ENCODE measurements around the gene COBL.

The COBL gene

DNA sequence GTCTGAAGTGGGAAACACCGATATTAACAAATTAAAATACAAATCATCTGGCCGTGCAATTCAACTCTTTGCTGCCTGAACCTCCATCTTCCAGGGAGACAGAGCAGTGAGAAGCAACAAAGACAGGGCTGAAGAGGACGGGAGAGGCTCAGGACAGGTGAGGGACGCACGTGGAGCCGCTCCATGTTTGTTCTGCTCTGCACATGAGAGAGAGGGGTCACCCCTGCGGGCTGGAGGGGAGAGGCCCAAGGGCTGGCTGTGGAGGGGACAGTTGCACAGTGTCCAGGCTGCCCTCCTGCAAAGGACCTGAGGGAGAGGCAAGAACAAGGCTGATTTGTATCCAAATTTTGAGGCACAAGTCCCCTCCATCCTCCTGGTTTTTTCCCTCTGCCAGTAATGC lies 41.7 kb downstream of the COBL start:
- no peak for DNase-seq

DNA sequence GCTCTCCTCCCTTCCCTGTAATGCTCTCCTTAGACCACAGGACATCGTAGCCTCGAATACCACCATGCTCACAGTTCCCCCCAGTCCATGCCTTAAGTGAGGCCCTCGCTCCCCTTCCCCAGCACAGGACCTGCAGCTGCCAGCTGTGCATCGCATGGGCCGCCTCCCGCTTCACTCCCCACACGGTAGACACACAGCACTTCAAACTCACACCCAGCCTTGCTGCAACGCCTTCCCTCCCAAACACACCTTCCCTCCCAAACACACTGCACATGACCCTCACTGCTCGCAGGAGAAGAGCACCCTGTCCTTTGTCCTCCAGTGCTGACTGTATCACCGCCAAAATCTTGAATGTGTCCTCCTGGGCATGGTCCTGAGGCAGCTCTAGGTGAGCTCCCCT lies 42.6 kb downstream of the COBL start:
- DNase-seq: no peak

DNA sequence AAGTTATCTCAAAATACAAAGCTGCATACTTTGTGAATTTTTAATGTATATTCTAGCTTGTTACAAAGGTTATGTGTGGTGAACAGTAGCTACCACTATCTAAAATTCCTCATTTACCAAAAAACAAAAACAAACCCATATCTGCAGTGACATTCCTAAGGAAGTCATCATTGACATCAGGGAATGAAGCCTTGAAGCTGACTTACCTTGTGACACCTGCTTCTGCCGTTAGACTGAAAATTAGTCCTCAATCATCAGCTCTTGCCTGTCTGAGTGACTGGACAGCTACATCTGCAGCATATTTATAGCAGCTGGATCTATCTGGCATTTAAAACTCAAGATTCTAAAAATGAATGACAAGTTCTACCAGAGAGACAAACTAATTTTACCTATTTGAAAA lies 43.2 kb downstream of the COBL start:
- DNase-seq: no peak

DNA sequence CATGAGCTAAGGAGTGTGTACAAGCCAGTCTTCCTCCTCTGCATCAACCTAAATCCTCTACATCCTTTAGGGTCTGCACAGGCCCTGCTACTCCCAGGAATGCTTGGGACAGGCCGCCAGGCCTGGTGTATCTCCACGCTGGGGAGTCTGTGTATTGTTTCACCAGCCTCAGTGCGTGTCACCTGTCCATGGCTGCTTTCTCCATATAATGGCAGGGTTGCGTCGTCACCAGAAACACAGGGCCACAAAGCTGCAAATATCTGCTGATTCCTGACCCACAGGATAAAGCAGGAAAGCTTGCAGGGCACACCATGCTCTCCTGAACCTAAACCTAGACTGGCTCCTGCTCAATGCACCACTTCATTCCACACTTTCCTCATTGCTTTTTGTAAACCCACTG lies 45.6 kb downstream of the COBL start:
- DNase-seq: no peak

DNA sequence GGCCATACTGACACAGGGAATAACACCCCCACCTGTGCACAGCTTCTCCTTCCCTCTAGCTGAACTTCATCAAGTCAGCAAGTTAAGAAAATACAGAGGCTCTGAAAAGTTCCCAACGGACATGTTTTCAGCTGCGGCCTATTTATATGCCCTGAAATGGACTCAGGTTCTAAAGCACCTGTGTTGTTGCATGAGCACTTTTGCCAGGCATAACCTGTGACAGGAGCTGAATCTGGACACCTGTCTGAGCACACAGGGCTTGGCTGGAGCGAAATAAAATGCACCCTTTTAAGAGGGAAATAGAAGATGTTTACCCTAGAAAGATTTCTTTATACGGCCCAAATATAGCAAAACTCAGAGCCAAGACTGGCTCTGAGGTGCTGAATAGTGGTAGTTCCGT lies 46.7 kb downstream of the COBL start:
- DNase-seq: no peak

DNA sequence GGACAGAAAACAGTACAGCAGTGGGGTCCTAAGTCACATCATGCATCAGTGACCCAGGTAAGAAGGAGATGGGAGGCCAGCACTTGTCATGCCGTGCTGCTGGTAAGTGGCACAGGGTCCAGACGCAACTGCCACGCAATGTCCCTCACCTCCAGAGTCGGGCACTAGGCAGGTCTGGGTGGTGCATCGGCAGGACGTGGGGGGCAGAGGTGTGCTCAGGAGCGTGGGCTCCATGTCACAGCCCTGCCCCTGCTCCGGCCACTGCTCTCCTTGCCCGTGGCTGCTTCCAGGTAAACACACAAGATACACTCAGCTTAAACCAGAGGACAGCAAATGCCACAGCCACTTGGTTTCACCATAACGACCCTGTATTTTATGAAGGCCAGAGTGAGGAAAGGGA lies 47.3 kb downstream of the COBL start:
- no peak for DNase-seq

DNA sequence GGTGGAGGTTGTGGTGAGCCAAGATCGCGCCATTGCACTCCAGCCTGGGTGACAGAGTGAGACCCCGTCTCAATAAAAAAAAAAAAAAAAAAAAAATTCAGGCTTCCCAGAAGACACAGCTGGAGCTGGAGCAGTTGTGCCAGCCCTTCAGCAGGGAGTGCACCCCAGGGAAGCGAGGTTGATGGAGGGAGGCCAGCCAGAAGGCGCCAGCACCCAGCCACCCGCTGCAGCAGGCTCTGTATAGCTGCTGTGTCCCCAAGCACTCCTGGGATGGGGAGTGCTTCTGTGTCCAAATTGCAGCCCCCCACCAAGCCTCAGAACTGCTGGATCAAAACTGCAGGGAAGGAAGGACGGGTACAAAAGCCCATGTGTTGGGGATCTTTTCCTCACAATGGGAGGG lies 47.8 kb downstream of the COBL start:
- DNase-seq: no peak

DNA sequence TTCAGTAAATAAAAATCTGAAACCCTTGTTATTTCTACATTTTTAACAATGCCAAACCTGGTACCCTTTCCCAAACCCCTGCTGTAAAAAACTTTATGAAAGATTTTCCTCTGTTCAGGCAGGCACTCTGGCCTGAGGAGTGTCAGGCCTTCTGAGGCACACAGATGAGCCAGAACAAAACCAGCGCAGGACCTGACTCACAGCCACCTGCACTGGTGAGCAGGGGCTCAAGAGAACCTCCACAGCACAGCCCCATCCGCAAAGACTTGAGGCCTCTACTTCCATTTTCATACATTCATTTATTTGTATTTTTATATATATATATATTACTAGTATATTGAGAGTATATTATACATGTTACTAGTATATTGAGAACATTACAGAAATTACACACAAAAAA lies 49.4 kb downstream of the COBL start:
- no peak for DNase-seq

DNA sequence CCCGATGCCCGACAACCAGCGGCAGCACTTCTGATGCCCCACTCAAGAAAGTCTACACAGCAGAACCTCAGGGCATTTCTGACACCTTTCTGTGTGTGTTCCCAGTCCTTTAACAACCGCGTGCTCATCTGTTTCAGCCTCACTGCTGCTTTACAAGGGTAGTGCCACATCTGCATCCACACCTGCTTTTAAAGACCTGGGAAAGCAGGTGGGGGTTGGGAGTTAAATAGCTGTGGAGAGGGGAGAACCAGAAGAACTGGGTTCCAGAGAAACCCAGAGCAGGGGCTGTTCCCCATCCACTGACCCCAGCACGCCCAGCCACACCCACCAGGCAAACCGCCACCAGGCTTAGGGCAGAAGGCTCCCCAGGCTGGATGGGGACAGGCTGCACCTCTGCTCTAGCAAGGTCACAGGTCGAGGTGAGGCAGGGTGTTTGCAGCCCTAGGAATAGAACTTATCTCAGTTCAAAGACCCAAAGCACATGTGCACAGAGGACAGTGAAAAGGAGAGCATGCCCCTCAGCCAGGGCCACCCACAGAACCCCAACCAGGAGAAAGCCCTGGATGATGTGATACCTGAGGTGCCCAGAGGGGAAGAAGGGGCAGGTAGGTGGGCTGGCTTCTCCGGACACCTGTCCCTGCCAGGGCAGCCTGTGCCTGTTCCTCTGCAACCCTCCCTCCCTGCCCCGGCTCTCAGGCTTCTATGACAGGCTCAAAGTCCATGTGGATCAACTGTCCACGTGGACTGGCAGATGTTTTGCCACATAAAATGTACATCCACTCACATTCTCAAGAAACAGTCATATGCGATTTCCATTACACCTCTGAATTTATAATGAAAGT lies 51.3 kb downstream of the COBL start:
- no peak for DNase-seq

DNA sequence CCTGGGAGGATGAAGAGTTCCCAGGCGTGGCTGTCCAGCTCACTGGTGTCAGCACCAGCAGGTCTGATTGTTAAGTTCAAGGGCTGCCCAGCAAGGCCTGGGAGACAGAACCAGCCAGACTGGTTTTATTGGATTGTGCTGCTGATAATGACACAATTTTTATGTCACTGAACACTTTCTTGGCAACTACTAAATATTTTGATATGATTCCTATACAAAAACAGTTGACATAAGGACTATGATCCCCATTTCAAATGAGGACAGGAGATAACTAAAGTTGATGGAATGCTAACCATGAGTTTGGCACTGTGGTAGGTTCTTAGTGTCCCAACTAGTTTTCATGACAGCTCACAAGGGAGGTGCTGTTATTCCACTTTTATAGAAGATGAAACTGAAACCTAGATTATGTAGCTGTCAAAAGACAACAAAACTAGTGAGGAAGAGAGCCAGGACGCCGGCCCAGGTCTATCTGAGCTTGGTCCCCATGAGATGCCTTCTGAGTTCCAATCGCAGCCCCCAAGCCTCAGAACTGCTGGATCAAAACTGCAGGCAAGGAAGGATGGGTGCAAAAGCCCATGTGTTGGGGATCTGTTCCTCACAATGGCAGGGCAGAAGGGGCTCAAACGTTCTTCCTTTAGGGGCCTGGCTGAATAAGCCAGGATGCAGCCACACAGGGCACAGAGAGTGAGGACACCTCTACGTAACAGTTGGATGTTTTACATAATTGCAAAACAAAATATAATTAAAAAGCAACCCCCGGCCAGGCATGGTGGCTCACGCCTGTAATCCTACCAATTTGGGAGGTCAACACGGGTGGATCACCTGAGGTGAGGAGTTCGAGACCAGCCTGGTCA lies 52.8 kb downstream of the COBL start:
- DNase-seq: peak; percentile 30

DNA sequence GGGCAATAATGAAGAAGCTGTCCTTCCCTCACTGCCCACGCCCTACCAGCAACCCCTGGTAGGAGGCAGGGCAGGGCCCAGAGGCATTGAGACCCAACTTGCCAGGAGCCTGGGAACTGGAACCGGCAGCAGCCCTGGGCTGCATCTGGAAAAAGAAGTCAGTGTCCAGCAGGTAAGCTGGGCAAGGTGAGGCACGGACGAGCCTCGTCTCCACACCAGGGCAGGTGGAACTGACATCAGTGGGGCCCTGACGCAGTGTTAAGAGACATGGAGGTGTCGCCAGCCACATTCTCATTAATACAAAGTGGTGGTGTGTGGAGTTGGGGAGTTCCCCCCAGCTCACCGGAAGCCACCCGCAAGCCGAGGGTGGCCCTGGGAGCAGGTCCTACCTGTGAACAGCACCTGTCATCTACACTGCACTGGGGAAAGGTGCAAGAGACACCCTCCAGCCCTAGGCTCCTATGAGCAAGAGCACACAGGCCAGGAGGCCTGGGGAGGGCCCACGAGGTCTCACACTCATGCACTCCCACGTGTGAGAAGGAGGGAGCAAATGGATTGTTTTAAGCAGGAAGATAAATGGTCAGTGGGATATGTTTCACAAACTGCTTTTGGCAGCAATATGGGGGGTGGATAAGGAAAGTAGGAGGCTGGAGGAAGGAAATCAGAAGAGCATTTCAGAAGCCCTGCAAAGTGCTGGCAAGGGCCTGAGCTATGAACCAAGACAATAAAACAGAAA lies 53.6 kb downstream of the COBL start:
- no peak for DNase-seq

DNA sequence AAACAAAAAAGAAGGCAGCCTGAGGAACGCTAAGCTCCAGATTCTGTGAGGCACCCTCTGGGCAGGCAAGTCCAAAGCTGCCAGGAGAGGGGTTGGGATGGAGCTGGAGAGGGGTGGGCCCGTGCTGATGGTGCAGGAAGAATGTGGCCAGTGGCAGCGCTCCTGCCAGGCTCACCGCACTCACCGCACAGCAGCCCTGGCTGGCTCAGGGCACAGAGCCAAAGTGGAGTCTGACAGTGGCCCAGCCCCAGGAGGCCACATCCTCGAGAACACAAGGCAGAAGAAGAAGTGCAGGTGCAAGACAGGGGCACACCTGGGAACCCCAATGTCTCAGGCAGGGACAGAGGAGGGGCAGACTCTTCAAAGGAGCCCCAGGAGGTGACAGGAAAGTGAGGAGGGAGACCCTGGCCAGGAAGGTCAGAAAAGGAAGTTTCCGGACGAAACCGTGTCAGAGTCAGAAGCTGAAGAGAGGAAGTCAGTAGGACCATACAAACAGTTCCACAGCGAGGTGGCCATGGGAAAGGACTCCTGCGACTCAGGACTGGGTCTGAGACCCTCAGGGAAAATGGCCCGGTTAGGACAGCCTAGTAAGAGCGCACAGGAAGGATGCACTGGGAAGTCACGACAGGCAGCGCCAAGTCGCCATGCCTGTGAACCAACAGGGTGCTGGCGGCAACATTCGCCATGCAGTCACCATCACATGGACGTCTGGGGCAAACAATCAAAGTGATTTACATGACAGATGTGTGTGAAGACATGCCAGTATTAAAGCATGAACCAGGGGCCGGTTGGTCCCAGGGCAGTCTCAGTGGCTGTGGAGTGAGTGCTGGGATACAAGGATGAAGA lies 54.4 kb downstream of the COBL start:
- DNase-seq: no peak

DNA sequence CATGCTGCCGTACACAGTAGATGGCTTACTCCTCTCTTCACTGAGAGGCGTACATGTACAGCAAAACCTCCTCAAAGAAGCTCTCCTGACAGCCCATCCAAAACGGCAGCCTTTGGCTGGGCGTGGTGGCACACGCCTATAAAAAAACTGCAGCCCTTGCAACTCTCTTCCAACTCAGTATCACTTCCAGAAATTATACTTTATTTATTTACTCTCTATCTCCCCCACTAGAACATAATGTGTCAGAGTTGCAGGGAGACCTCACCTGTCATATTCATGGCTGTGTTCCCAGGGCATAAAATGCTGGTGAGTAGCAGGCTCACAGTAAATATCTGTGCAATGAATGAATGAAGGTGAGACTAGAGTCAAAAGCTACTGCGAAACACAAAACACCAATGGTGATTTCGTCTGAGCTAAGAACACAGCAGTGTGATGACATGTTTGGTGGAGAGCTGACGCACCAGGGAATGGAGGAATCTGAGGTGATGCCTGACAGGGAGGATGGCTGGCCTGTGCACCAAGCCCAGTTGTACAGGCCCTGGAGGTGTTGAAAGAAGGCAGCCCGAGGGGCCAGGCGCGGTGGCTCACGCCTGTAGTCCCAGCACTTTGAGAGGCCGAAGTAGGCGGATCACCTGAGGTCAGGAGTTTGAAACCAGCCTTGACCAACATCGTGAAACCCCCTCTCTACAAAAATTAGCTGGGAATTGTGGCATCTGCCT lies 55.3 kb downstream of the COBL start:
- no peak for DNase-seq

DNA sequence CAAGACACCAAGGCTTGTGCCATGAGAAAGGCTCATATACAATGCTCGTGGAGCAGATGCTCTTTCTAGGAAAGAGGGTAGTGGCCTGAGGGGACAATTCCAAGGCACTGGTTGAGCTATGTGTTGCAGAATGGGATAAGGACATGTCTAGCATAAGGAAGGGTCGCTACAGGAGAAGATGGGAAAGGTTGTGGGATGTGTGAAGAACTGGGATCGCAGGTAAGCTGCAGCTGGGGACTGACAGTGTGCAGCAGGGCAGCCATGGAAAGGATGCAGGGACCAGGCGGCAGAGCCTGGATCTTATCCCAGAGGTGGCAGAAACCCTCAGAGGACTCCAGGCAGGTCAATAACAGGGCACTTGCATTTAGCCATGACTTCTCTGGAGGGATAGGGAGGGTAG lies 56.1 kb downstream of the COBL start:
- DNase-seq: no peak

DNA sequence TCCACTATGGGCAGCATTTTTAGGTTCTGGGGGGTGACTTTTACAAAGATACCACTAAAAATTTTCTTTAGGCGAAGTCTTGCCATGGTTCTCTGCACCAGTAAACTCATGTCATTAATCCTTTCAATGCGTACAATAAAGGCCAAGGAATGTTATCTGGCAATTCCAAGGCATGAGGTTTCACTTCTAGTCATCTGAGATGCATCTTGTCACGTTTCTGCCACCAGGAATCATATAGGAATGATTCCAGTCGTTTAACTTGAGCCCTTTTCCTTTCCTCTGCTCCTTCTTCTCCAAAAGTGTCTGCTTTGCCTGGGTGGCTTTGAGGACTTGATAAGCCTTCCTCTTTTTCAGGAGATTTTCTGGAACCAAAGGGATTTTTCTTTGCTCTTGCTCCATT lies 56.8 kb downstream of the COBL start:
- no peak for DNase-seq

DNA sequence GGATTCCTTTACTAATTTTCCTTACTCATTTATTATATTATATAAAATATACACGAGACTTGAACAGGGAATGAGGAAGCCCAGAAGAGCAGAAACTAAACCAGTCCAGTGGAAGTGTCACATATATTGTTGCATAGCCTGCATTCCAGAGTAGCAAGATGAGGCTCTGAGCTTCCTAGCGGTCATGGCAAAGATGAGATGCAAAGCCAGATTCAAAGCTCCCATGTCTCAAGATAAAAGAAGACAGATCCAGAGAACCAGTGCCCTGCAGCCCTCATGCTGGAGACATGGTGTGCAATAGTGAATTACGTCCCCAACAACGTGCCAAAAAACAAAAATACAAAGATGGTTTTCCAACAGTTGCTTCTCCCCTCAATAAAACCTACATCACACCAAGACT lies 59.7 kb downstream of the COBL start:
- DNase-seq: no peak

DNA sequence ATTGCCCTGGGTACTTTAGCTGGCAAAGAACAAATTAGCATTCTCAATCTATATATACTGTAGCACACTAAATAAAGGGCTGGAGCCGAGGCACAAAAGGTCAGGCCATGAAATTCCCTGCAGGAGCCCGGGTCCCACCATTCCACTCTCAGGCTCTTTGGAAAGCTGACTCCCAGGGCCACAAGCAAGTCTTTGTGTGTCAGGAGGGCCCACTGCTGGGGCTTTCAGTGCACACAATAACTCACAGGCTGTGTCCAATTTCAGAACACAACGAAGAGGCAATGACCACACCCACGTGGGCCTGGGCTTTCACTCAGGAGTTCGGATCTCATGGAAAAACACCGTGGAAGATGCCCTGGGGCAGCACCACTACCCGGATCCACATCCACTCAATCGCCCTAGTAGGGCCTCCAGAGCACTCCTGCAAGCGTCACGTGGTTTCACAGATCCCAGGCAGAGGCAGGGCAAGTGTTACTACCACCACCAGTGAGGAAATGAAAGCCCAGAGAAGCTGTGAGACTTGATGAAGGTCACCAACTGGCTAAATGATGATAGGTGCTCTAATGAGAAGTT lies 60.3 kb downstream of the COBL start:
- DNase-seq: no peak

DNA sequence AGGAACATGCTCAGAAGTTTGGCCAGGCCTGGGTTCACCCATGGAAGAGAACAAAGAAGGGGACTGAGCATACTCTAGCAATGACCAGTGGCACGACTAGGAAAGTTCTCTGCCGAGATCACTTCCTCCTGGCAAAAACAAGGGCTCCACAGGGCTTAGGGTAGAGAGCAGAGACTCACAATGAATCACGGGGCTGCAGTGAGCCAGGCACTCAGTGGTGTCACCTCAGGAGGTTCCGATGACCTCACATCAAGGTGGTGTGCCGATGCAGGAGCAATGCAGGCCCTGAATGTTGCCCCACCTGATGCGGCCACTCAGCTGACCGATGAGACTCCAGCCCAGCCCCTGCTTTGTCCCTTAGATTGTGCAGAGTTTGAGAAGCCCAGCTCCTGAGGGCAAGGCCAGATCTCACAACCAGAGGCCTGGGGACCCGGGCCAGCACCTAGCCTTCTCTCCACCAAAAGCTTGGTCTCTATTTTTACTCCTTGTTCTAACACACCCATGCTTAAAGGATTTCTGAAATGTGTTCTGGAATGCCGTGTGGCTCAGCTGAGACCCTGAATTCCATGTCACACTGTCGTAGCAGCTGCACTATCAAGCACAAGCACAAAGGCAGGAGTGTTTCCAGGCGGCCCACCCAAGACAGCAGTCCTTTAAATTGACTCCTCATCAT lies 60.9 kb downstream of the COBL start:
- no peak for DNase-seq

DNA sequence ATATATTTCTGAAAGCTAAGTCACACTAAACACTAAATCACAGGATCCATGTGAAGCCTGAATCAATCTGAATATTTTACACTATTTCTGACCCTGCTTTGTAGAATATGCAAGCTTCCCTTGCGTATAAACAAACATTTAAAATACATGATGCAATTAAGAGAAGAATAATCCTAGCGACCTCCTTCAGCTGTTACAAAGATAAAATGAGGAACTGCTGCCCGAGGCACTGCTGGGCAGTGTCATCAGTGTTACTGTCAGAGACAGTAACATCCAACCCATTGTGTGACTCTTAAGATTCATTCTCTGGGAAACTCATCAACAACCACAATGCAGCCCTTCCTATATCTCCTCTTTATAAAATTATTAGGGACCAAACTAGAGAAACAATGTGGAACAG lies 61.6 kb downstream of the COBL start:
- no peak for DNase-seq

DNA sequence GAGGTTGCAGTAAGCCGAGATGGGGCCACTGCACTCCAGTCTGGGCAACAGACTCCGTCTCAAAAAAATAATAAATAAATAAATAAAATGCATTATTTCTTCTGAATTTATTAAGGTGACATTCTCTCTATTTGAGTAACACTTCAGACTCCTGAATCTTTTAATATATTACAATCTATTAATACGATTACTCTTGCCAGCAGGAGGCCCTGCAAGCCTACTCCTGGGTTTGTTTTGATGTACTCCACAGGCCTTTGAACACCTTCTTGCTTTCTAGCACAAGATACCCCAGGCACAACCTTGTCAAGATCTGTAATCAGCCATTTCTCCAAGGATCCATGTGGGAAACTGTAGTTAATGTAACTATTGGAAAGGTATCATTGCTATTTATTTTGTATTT lies 63.5 kb downstream of the COBL start:
- no peak for DNase-seq

DNA sequence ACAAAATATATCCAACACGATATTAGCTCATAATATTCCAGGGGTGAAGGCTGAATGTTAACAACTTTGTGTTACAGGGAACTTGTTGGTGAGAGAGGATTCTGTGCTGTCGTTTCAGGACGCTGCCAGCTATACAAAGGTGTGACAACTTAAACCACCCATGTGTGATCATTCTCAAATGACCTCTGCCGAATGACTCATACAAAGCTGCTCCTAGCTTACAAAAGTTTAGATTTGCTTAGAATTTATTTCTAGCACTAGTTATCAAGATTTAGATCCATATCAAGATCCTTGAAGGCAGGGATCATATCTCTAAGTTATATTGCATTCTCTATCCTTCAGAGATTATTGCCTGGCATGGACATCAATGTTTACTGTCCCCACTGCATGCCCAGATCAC lies 65.3 kb downstream of the COBL start:
- DNase-seq: no peak
